ENCODE results near the gene RNF115. TPM values are rescaled to one million over a fixed set of nuclear protein-coding genes. Genes with fewer than 3 reads are reported as not detected.
A peak's percentile ranks its signal among the peaks of the same experiment; 100 is the strongest.

RNF115 gene
- polyA plus RNA-seq, 1 of the 3 experiments (the other 2 are of a cell fraction): 4.8 TPM

DNA sequence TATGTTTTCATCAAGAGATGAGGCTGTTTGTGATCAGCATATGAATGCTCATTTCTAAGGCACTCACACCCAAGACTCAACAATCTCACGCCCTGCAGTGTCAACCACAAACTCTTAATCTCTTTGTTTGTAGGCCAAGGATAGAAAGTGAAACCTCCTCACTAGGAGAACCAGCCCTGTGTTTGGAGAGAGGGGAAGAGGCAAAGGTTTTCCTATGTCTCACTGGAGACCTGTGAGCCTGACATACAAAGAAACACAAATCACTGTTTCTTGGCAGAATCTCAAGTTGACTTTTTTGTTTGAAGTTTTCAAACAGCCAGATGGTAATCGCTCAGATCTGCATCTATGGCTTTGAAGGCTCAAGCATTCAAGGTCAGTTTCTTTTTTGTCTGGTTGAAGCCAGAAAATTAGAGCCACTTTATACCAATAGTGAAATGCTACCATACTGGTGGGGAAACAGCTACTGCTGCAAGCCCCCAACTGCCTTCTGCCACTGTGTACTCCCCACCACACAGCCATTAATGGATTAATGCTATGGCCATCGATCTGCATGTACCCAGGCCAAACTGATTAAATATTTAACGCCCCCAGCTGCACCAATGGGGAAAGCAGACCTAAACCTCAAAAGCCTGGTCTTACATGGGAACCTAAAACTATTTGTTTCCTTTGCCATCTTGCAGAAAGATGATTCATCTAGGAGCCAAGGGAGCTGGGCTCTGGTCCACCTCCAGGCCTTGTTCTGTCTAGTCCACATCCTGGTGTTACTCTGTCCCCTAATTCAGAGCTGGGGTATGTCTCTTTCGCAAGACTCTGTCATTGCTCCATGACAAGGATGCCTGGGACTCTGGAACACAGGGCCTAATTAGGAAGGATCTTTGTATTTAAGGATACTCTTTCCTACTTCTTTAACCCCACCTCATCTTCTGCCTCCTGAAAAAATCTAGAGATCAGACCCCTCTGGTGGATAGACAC, 133.0 kb downstream of the RNF115 start:
- Histone ChIP-seq H3K9me3 (no peaks in the 10 kb centered on the region), H4K20me1 (ENCODE audit: insufficient read depth) (no peaks in the 10 kb centered on the region), H3K9me2 (no peaks in the 10 kb centered on the region), H3K27ac (ENCODE audit: low read depth in 2 of 2, low read length in 1 of 2) (no peak overlapping the region), H3K4me2 (no peak overlapping the region; the same call in 1 of the 2 replicates), H3K4me3 (ENCODE audit: low read depth in 2 of 2, low read length in 1 of 2) (no peak overlapping the region), H3K4me1 (ENCODE audit: control insufficient read depth in 1 of 2, insufficient read depth in 2 of 2, low read depth in 1 of 2, low read length in 1 of 2) (peaks cover 0 to 4% of the 10 kb centered on the region in 2 experiments; a peak in 1 of 4 replicates), H2AFZ (ENCODE audit: low read depth) (0 out of 2 replicates have a peak overlapping the region, but pooled peaks have one; percentile 20), H3F3A (replicated peaks; ENCODE audit: insufficient read depth) (no peaks in the 10 kb centered on the region), H3K27me3 (ENCODE audit: insufficient read depth) (no peaks in the 10 kb centered on the region), H3K79me2 (ENCODE audit: insufficient read depth) (no peaks in the 10 kb centered on the region), H3K9ac (no peak overlapping the region), H3K36me3 (replicated peaks in 1 of 2; ENCODE audit: control insufficient read depth in 1 of 2, insufficient read depth in 2 of 2, low read length in 1 of 2) (no peaks in the 10 kb centered on the region)
- TF ChIP-seq ELF1 (IDR thresholded peaks at IDR 0.05): no peak
- peak; percentile 31; the same call in 1 of the 2 replicates for TF ChIP-seq FOSL2 (IDR thresholded peaks at IDR 0.05; ENCODE audit: borderline replicate concordance, low read depth)
- no peak for TF ChIP-seq FOXJ3 (CRISPR knock-in tag; IDR thresholded peaks at IDR 0.05)
- TF ChIP-seq, protein P1, sequence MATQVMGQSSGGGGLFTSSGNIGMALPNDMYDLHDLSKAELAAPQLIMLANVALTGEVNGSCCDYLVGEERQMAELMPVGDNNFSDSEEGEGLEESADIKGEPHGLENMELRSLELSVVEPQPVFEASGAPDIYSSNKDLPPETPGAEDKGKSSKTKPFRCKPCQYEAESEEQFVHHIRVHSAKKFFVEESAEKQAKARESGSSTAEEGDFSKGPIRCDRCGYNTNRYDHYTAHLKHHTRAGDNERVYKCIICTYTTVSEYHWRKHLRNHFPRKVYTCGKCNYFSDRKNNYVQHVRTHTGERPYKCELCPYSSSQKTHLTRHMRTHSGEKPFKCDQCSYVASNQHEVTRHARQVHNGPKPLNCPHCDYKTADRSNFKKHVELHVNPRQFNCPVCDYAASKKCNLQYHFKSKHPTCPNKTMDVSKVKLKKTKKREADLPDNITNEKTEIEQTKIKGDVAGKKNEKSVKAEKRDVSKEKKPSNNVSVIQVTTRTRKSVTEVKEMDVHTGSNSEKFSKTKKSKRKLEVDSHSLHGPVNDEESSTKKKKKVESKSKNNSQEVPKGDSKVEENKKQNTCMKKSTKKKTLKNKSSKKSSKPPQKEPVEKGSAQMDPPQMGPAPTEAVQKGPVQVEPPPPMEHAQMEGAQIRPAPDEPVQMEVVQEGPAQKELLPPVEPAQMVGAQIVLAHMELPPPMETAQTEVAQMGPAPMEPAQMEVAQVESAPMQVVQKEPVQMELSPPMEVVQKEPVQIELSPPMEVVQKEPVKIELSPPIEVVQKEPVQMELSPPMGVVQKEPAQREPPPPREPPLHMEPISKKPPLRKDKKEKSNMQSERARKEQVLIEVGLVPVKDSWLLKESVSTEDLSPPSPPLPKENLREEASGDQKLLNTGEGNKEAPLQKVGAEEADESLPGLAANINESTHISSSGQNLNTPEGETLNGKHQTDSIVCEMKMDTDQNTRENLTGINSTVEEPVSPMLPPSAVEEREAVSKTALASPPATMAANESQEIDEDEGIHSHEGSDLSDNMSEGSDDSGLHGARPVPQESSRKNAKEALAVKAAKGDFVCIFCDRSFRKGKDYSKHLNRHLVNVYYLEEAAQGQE (IDR thresholded peaks at IDR 0.05; ENCODE audit: low read depth, low read length): no peak
- DNase-seq: no peak
- WGBS (ENCODE audit: low lambda C conversion rate): 75% methylated on average over 4 of the region's 5 CpGs
- CTCF ChIA-PET: no interaction called here
- POLR2A ChIA-PET: no interaction called here

DNA sequence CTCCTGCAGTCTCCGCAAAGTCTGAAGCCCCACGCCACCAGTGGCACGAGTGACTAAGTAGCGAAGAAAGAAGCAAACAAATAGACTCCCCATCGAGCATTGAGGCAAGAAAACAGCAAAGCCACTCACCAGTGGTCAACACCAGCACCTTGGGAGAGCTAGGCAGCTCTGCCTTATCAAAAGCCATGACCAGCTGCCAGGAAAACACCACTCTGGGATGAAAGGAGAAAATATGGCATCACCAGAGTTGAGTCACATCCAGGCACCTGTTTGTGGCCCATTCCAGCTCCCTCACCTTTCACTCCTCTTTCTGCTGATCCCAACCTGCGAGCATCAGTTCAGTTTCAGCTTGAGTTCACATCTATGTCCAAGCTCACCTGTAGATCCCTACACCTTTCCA, 134.0 kb downstream of the RNF115 start:
- H3K4me1 ChIP-seq (ENCODE audit: control insufficient read depth in 1 of 2, insufficient read depth in 2 of 2, low read depth in 1 of 2, low read length in 1 of 2): peaks cover 0 to 4% of the 10 kb centered on the region in 2 experiments; a peak in 1 of 4 replicates
- CTCF ChIA-PET: no interaction called here
- H3K27ac ChIP-seq (ENCODE audit: low read depth in 2 of 2, low read length in 1 of 2): no peak overlapping the region
- H3F3A ChIP-seq (replicated peaks; ENCODE audit: insufficient read depth): no peaks in the 10 kb centered on the region
- no peak overlapping the region for H3K9ac ChIP-seq
- H3K9me3 ChIP-seq: no peaks in the 10 kb centered on the region
- no peak for DNase-seq
- WGBS (ENCODE audit: low lambda C conversion rate): 94% methylated on average over 6 of the region's 6 CpGs
- H3K4me2 ChIP-seq: no peak overlapping the region
- TF ChIP-seq, protein P2, sequence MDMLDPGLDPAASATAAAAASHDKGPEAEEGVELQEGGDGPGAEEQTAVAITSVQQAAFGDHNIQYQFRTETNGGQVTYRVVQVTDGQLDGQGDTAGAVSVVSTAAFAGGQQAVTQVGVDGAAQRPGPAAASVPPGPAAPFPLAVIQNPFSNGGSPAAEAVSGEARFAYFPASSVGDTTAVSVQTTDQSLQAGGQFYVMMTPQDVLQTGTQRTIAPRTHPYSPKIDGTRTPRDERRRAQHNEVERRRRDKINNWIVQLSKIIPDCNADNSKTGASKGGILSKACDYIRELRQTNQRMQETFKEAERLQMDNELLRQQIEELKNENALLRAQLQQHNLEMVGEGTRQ (IDR thresholded peaks at IDR 0.05; ENCODE audit: borderline replicate concordance, low read depth, low read length): no peak
- TF ChIP-seq JUND (IDR thresholded peaks at IDR 0.05): no peak
- TF ChIP-seq SIN3A (IDR thresholded peaks at IDR 0.05; ENCODE audit: borderline replicate concordance, low read depth, low read length): no peak
- TF ChIP-seq CHD2 (IDR thresholded peaks at IDR 0.05; ENCODE audit: low read length, partially characterized antibody): no peak
- TF ChIP-seq FOXJ3 (CRISPR knock-in tag; IDR thresholded peaks at IDR 0.05): no peak
- TF ChIP-seq GABPA (IDR thresholded peaks at IDR 0.05; ENCODE audit: low read depth): no peak
- TF ChIP-seq FOSL2 (IDR thresholded peaks at IDR 0.05; ENCODE audit: borderline replicate concordance, low read depth): no peak
- no peak for TF ChIP-seq RCOR1 (IDR thresholded peaks at IDR 0.05; ENCODE audit: low read length)
- TF ChIP-seq GATA2 (CRISPR knock-in tag; IDR thresholded peaks at IDR 0.05): no peak
- no peak for TF ChIP-seq MEF2A (IDR thresholded peaks at IDR 0.05; ENCODE audit: borderline replicate concordance, low read depth)
- TF ChIP-seq, protein P3, sequence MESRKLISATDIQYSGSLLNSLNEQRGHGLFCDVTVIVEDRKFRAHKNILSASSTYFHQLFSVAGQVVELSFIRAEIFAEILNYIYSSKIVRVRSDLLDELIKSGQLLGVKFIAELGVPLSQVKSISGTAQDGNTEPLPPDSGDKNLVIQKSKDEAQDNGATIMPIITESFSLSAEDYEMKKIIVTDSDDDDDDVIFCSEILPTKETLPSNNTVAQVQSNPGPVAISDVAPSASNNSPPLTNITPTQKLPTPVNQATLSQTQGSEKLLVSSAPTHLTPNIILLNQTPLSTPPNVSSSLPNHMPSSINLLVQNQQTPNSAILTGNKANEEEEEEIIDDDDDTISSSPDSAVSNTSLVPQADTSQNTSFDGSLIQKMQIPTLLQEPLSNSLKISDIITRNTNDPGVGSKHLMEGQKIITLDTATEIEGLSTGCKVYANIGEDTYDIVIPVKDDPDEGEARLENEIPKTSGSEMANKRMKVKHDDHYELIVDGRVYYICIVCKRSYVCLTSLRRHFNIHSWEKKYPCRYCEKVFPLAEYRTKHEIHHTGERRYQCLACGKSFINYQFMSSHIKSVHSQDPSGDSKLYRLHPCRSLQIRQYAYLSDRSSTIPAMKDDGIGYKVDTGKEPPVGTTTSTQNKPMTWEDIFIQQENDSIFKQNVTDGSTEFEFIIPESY (IDR thresholded peaks at IDR 0.05; ENCODE audit: borderline replicate concordance, low read depth): no peak
- no peak for TF ChIP-seq RAD21 (IDR thresholded peaks at IDR 0.05; ENCODE audit: low read length)
- TF ChIP-seq MXI1 (IDR thresholded peaks at IDR 0.05; ENCODE audit: low read depth, low read length): no peak
- TF ChIP-seq TCF12 (IDR thresholded peaks at IDR 0.05): no peak
- TF ChIP-seq EP300 (IDR thresholded peaks at IDR 0.05; ENCODE audit: borderline replicate concordance in 1 of 2, low read depth in 1 of 2, low read length in 1 of 2): no peak
- no peak for TF ChIP-seq SMC3 (IDR thresholded peaks at IDR 0.05; ENCODE audit: low read depth, low read length)
- TF ChIP-seq TAF1 (IDR thresholded peaks at IDR 0.05; ENCODE audit: borderline replicate concordance, low read depth, low read length): no peak
- no peaks in the 10 kb centered on the region for H3K36me3 ChIP-seq (replicated peaks in 1 of 2; ENCODE audit: control insufficient read depth in 1 of 2, insufficient read depth in 2 of 2, low read length in 1 of 2)
- H4K20me1 ChIP-seq (ENCODE audit: insufficient read depth): no peaks in the 10 kb centered on the region
- no peak overlapping the region for H2AFZ ChIP-seq (ENCODE audit: low read depth)
- no peaks in the 10 kb centered on the region for H3K79me2 ChIP-seq (ENCODE audit: insufficient read depth)
- H3K9me2 ChIP-seq: no peaks in the 10 kb centered on the region
- POLR2A ChIA-PET: no interaction called here
- H3K4me3 ChIP-seq (ENCODE audit: low read depth in 2 of 2, low read length in 1 of 2): no peak overlapping the region
- no peaks in the 10 kb centered on the region for H3K27me3 ChIP-seq (ENCODE audit: insufficient read depth)
